Mammary epithelial cell (primary cell): ENCODE data around the gene HAAO.

ENCODE experiments used
- CTCF ChIP-seq, 2 donors: IDR thresholded peaks in 1 of 2; conservative IDR thresholded peaks in 1 of 2; 2 replicates each; pipeline ENCODE4 v1.5.1; 2011 to 2012; ENCODE audit warnings: inconsistent platforms in 2 of 2, low read length in 2 of 2, mild to moderate bottlenecking in 2 of 2, control low read depth in 1 of 2, low read depth in 1 of 2; ENCODE audit not compliant: insufficient read depth in 1 of 2; ENCODE audit errors: extremely low read depth in 1 of 2
- EZH2 ChIP-seq: IDR thresholded peaks from 2 replicates; pipeline ENCODE4 v1.6.1; 2012; ENCODE audit warnings: low read length, inconsistent platforms, borderline replicate concordance

DNA sequence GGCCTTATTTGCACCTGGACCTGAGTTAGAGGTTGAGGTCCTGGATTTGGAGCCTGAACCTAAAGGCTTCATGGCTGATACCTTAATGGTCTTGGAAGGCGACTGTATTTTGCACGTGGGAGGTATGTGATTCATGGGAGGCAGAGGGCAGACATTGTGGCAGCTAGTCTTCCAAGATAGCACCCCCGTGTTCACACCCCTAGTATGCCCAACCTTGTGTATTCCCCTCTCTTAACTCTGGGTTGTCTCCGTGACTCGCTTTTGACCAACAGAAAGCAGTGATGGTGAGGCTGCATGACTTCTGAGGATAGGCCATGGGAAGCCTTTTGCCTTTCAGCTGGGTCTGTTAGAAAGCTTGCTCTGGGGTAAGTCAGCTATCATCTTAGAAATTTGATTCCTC is 45.8 kb upstream of the HAAO start:
- TF ChIP-seq CTCF (conservative IDR thresholded peaks at IDR 0.05 in 1 of 2, IDR thresholded peaks at IDR 0.05 in 1 of 2; ENCODE audit: extremely low read depth in 1 of 2, insufficient read depth in 1 of 2, low read depth in 1 of 2, low read length in 2 of 2), result no peak
- no peak for TF ChIP-seq EZH2
